SK-N-MC (cell line): ENCODE results near the gene COPZ2.

Source experiments
- EZH2 ChIP-seq: fragments of 200-600 bp; sonication (generic); IDR thresholded peaks from one replicate; pipeline ENCODE4 v1.6.1; 2017; ENCODE audit warnings: antibody characterized with exemption
- FOXP2 ChIP-seq: optimal IDR thresholded peaks from 2 replicates; pipeline ENCODE3; 2011; ENCODE audit warnings: mild to moderate bottlenecking, moderate library complexity; ENCODE audit not compliant: insufficient read depth; ENCODE audit errors: extremely low read length, control extremely low read depth
- POLR2AphosphoS5 ChIP-seq: IDR thresholded peaks from 2 replicates; pipeline ENCODE4 v1.6.1; 2012; ENCODE audit warnings: mild to moderate bottlenecking, low read depth, low read length, borderline replicate concordance

DNA sequence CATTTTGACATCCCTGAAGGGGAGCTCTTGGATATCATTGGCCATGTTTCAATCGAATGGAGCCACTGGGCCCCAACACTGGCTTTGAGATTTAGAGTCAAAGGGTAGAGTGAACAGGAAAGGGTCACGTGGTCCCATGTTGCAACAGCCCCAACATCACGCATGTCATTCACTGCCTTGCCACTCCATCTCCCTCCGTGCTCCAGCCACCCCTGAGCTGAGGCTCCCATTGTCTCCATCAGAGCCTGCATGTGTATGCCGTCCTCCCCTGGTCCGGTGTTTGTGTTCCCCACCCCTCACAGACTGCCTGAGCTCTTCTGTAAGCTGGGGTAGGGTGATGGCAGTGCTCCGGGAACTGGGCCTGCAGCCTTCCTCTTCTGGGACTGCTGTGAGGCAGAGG, 22.7 kb upstream of the COPZ2 start:
- TF ChIP-seq POLR2AphosphoS5 = no peak
- TF ChIP-seq EZH2 = no peak
- TF ChIP-seq FOXP2 = no peak
